ENCODE results near the gene TSSK3. TPM values are rescaled to one million over a fixed set of nuclear protein-coding genes. Genes with fewer than 3 reads are reported as not detected.

TSSK3 gene
- total RNA-seq, 3 donors from 2014 or later: 1.8 to 3.6 (median 2.3) TPM

DNA sequence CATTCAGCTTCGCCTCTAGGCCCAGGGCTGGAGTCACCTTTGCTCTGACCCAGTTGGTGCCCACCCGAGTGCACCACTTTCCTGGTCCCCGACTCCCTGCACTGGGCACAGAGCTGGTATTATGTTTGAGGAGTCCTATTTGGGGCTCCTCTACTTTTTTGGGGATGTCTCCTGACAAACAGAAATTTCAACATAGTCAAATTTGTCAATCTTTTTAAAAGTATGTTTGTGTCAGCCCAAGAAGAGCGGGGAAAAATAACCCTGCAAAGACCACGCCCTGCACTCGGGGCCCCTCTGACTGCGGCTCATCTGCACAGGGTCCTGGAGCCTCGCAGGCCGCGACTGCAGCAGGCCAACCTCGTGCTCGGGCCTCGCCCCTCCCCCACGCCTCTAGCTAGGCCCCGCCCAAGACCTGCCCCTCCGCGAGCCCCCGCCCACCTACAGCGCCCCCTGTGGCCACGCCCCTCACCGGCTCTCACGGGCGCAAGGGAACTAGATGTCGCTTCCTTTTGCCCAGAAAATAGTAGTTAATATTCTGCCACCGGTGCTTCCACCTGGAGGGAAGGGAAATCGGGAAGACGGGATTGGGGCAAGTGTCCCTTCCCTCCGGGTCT, 11.4 kb upstream of the TSSK3 start:
- ATAC-seq (peak; percentile 88), DNase-seq (peak; percentile 84 to 89 (median 88))
- H3K4me3 ChIP-seq: peak overlapping the region; percentile 36
- H3K4me1 ChIP-seq (ENCODE audit: low read depth): peaks cover 9% of the 10 kb centered on the region
- TF ChIP-seq, protein P1, sequence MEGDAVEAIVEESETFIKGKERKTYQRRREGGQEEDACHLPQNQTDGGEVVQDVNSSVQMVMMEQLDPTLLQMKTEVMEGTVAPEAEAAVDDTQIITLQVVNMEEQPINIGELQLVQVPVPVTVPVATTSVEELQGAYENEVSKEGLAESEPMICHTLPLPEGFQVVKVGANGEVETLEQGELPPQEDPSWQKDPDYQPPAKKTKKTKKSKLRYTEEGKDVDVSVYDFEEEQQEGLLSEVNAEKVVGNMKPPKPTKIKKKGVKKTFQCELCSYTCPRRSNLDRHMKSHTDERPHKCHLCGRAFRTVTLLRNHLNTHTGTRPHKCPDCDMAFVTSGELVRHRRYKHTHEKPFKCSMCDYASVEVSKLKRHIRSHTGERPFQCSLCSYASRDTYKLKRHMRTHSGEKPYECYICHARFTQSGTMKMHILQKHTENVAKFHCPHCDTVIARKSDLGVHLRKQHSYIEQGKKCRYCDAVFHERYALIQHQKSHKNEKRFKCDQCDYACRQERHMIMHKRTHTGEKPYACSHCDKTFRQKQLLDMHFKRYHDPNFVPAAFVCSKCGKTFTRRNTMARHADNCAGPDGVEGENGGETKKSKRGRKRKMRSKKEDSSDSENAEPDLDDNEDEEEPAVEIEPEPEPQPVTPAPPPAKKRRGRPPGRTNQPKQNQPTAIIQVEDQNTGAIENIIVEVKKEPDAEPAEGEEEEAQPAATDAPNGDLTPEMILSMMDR (IDR thresholded peaks at IDR 0.05): no peak
- no peaks in the 10 kb centered on the region for H3K36me3 ChIP-seq (ENCODE audit: low read depth)
- intact Hi-C loops (cut with DNase I, micrococcal nuclease): no loop called here
- H3K9me3 ChIP-seq: no peaks in the 10 kb centered on the region

DNA sequence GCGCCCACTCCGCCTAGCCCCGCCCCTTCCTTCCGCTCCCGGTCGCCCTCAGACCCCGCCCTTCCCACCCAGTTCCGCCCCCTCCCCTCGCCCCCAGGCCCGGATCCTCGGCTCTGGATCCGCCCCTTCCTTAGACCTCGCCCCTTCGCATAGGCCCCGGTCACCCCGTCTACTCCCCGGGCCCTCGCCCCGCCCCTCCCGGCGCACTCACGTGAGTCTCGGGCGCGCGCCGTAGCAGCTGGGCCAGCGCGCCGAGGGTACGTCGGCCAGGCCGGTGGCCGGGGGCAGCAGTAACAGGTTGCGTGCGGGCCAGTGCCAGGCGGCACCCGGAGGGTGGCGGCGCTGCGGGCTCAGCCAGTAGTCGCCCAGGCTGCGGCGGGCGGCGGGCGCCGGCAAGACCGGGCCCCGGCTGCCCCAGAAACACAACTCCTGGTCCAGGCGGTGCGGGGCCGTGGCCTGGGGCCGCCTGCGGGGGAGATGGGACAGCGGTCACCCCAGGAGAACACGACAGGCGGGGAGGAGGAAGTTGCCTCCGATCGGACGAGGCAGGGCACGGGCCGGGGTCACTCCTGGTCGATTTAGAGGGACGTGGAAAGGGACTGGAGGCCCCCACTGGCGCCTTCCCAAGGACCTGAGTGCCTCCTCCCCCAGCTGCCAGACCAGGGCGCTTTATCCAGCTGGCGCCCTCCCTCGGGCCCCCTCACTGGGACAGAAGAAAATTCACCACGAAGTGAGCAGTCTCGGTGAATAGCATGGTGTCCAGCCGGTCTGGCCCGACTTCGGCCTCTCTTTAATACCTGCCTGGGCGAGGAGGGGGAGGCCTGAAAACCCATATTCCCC, 10.7 kb upstream of the TSSK3 start:
- intact Hi-C loops (cut with DNase I, micrococcal nuclease): no loop called here
- peak overlapping the region; percentile 36 for H3K4me3 ChIP-seq
- H3K9me3 ChIP-seq: no peaks in the 10 kb centered on the region
- DNase-seq: peak; percentile 94 to 97 (median 96)
- peaks cover 9% of the 10 kb centered on the region for H3K4me1 ChIP-seq (ENCODE audit: low read depth)
- TF ChIP-seq, protein P1 (IDR thresholded peaks at IDR 0.05): no peak
- no peaks in the 10 kb centered on the region for H3K36me3 ChIP-seq (ENCODE audit: low read depth)
- peak; percentile 95 for ATAC-seq

DNA sequence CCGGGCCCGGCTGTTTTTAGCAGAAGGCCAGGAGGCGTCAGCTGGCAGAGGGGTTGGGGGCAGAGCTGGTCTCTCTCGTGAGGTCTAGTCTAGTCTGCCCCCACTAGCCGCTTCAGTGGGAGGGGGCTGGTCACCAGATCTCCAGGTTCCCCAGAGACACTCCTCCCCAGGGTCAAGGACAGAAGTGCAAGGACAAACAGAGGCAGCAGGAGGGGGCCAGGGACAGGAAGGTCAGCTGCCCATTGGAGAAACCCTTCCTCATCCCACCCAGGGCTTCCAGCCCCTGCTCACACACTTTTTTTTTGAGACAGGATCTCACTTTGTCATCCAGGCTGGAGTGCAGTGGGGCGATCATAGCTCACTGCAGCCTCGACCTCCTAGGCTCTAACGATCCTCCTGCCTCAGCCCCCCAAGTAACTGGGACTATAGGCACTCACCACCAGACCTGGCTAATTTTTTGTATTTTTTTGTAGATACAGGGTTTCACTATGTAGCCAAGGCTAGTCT, 10.0 kb upstream of the TSSK3 start:
- no peak for ATAC-seq
- Histone ChIP-seq H3K9me3 (no peaks in the 10 kb centered on the region), H3K4me1 (ENCODE audit: low read depth) (peaks cover 9% of the 10 kb centered on the region), H3K4me3 (peak overlapping the region; percentile 36), H3K36me3 (ENCODE audit: low read depth) (no peaks in the 10 kb centered on the region)
- DNase-seq: no peak
- intact Hi-C loops (cut with DNase I, micrococcal nuclease): no loop called here
- TF ChIP-seq, protein P1 (IDR thresholded peaks at IDR 0.05): no peak

DNA sequence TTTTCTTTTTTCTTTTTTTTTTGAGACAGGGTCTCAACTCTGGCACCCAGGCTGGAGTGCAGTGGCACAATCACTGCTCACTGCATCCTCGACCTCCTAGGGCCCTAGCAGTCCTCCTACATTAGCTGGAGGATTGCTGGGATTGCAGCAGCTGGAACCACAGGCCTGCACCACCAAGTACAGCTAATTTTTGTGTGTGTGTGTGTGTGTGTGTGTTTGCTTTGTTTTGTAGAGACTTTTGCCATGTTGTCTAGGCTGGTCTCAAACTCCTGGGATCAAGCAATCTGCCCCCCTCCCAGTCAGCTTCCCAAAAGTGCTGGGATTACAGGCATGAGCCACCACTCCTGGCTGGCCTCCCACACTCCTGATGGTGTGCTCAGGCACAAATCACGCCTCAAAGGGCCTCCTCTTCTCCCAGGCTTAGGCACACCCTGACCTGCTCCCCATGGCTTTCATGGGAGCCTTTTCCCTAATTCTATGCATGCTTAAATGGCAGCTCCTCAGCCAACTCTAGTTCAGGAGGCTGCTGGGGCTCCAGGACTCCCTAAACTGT, 9.4 kb upstream of the TSSK3 start:
- peaks cover 9% of the 10 kb centered on the region for H3K4me1 ChIP-seq (ENCODE audit: low read depth)
- TF ChIP-seq, protein P1 (IDR thresholded peaks at IDR 0.05): no peak
- H3K36me3 ChIP-seq (ENCODE audit: low read depth): no peaks in the 10 kb centered on the region
- peak in 1 of 3 donors; percentile 37 for DNase-seq
- ATAC-seq: no peak
- H3K9me3 ChIP-seq: no peaks in the 10 kb centered on the region
- intact Hi-C loops (cut with DNase I, micrococcal nuclease): no loop called here
- no peak overlapping the region for H3K4me3 ChIP-seq

DNA sequence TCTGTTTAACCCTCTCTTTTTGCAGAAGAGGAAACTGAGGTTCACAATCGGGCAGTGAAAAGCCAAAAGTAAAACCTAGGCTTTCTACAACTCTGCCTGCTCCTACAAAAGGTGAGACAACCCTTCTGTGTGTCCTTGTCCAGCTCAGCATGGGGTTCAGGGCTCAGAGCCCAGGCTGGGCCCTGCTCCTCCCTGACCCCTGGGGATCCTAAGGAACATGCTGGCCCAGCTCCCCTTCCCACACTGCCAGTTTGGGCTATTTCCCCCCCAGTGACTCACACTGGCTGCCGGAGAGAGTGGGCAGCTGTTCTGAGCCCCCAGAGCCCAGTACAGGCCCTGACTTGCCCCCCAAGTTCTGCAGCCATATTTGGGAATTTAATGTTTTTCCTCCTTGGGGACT, 8.9 kb upstream of the TSSK3 start:
- Histone ChIP-seq H3K9me3 (no peaks in the 10 kb centered on the region), H3K4me1 (ENCODE audit: low read depth) (peaks cover 9% of the 10 kb centered on the region), H3K36me3 (ENCODE audit: low read depth) (no peaks in the 10 kb centered on the region), H3K4me3 (no peak overlapping the region)
- ATAC-seq (no peak), DNase-seq (peak in 1 of 3 donors; percentile 52)
- TF ChIP-seq, protein P1 (IDR thresholded peaks at IDR 0.05): no peak
- intact Hi-C loops (cut with DNase I, micrococcal nuclease): no loop called here

Data from mucosa of descending colon (tissue), 3 donors.